ENCODE measurements around the gene HNRNPL.
"Not testable (repeated sequence)": the region's sequence is repeated elsewhere in the genome, so short reads cannot be mapped to it uniquely, and the experiment has no call there.

HNRNPL gene

GRCh38 chr19:38821230-38821825, 28.5 kb downstream of the HNRNPL start:
- DNase-seq = not testable (repeated sequence)

- no peak for DNase-seq
Measured at GRCh38 chr19:38819231-38819920, 30.4 kb downstream of the HNRNPL start.

- no peak for DNase-seq
Measured at GRCh38 chr19:38817081-38817480, 32.7 kb downstream of the HNRNPL start.

- DNase-seq = no peak
Measured at GRCh38 chr19:38816131-38816750, 33.5 kb downstream of the HNRNPL start.

GRCh38 chr19:38815059-38816001, 34.5 kb downstream of the HNRNPL start:
- no peak for DNase-seq

- DNase-seq = not testable (repeated sequence)
Measured at GRCh38 chr19:38813932-38814331, 35.9 kb downstream of the HNRNPL start.

- DNase-seq = no peak
Measured at GRCh38 chr19:38813323-38813722, 36.5 kb downstream of the HNRNPL start.

GRCh38 chr19:38812841-38813320, 36.9 kb downstream of the HNRNPL start, which contains the start of gene LGALS4:
Gene LGALS4, minus strand, starts transcription at chr19:38812945. Its CDS starts 59 bp downstream, at chr19:38812886.
- DNase-seq = no peak

- no peak for DNase-seq
Measured at GRCh38 chr19:38812009-38812840, 37.6 kb downstream of the HNRNPL start.

- DNase-seq = no peak
Measured at GRCh38 chr19:38809592-38810252, 40.1 kb downstream of the HNRNPL start.

GRCh38 chr19:38808741-38809140, 41.0 kb downstream of the HNRNPL start:
- no peak for DNase-seq

- not testable (repeated sequence) for DNase-seq
Measured at GRCh38 chr19:38807374-38808098, 42.2 kb downstream of the HNRNPL start.

GRCh38 chr19:38806371-38806770, 43.4 kb downstream of the HNRNPL start:
- no peak for DNase-seq

GRCh38 chr19:38805180-38805579, 44.6 kb downstream of the HNRNPL start:
- no peak for DNase-seq

GRCh38 chr19:38803543-38803942, 46.2 kb downstream of the HNRNPL start:
- DNase-seq = no peak

GRCh38 chr19:38801359-38802095, 48.3 kb downstream of the HNRNPL start:
- DNase-seq = no peak

- DNase-seq = no peak
Measured at GRCh38 chr19:38800577-38801347, 49.0 kb downstream of the HNRNPL start.

GRCh38 chr19:38799104-38799503, 50.7 kb downstream of the HNRNPL start:
- DNase-seq = no peak

- DNase-seq = not testable (repeated sequence)
Measured at GRCh38 chr19:38797781-38798180, 52.0 kb downstream of the HNRNPL start.
